CD14-positive monocyte (primary cell): Measurements from ENCODE around the gene RMI1. TPM values are rescaled to one million over a fixed set of nuclear protein-coding genes. Genes with fewer than 3 reads are reported as not detected.

Source experiments
- DNase-seq, 3 donors: peaks; one replicate each; pipeline ENCODE4 v3.0.0-alpha.2; 2011 to 2022
- H2AFZ ChIP-seq: 2 replicates; pipeline ENCODE4 v1.6.0; 2012; ENCODE audit warnings: mild to moderate bottlenecking, low read depth, low read length, inconsistent platforms; ENCODE audit not compliant: insufficient read depth, poor library complexity, severe bottlenecking
- H3K27ac ChIP-seq, 2 donors: 1 replicate in 1 of 2; 2 replicates in 1 of 2; pipeline ENCODE4 v1.5.1; 2012 to 2013; ENCODE audit warnings: low read length in 2 of 2, control low read depth in 1 of 2, inconsistent platforms in 1 of 2, low read depth in 1 of 2, mild to moderate bottlenecking in 1 of 2
- H3K27me3 ChIP-seq, 2 donors: one replicate each; pipeline versions ENCODE4 v1.6.0 to v1.6.1; 2011 to 2013; ENCODE audit warnings: low read length in 2 of 2; ENCODE audit not compliant: control insufficient read depth in 2 of 2, insufficient read depth in 2 of 2
- H3K36me3 ChIP-seq, 2 donors: replicated peaks in 1 of 2; 1 replicate in 1 of 2; 2 replicates in 1 of 2; pipeline versions ENCODE4 v1.5.1 to v1.6.1; 2012 to 2013; ENCODE audit warnings: low read length in 2 of 2, control low read depth in 1 of 2, inconsistent platforms in 1 of 2, mild to moderate bottlenecking in 1 of 2; ENCODE audit not compliant: insufficient read depth in 2 of 2, control insufficient read depth in 1 of 2
- H3K4me1 ChIP-seq, 2 donors: 1 replicate in 1 of 2; 2 replicates in 1 of 2; pipeline versions ENCODE4 v1.5.1 to v1.6.1; 2012 to 2013; ENCODE audit warnings: low read length in 2 of 2, control low read depth in 1 of 2, inconsistent platforms in 1 of 2, mild to moderate bottlenecking in 1 of 2, moderate library complexity in 1 of 2; ENCODE audit not compliant: insufficient read depth in 2 of 2, control insufficient read depth in 1 of 2
- H3K4me2 ChIP-seq: replicated peaks from 2 replicates; pipeline ENCODE3; 2012; ENCODE audit warnings: low read length, moderate library complexity, mild to moderate bottlenecking; ENCODE audit not compliant: poor library complexity, severe bottlenecking; ENCODE audit errors: extremely low read depth
- H3K4me3 ChIP-seq, 3 experiments: fragments of 200-600 bp in 1 of 3; sonication (generic) in 1 of 3; replicated peaks in 1 of 3; 1 replicate in 2 of 3; 2 replicates in 1 of 3; pipeline ENCODE4 v1.5.1; 2011 to 2013; ENCODE audit warnings: low read length in 3 of 3, mild to moderate bottlenecking in 3 of 3, control low read depth in 2 of 3, low read depth in 2 of 3, inconsistent platforms in 1 of 3, moderate library complexity in 1 of 3
- H3K79me2 ChIP-seq: 2 replicates; pipeline ENCODE4 v1.6.0; 2012; ENCODE audit warnings: mild to moderate bottlenecking, control low read depth, inconsistent platforms, low read length, moderate library complexity; ENCODE audit not compliant: insufficient read depth
- H3K9ac ChIP-seq: 2 replicates; pipeline ENCODE4 v1.6.0; 2017; ENCODE audit warnings: low read length, mild to moderate bottlenecking; ENCODE audit not compliant: insufficient read depth, poor library complexity, severe bottlenecking
- H3K9me3 ChIP-seq, 2 donors: replicated peaks in 1 of 2; 1 replicate in 1 of 2; 2 replicates in 1 of 2; pipeline versions ENCODE4 v1.5.1 to v1.6.1; 2012 to 2013; ENCODE audit warnings: low read length in 2 of 2, control low read depth in 1 of 2; ENCODE audit not compliant: control insufficient read depth in 1 of 2, insufficient read depth in 1 of 2
- H4K20me1 ChIP-seq: 2 replicates; pipeline ENCODE4 v1.6.0; 2012; ENCODE audit warnings: mild to moderate bottlenecking, low read length, control low read depth, moderate library complexity; ENCODE audit not compliant: insufficient read depth
- H3K27ac Mint-ChIP-seq, 7 donors: one replicate each; pipeline ENCODE4 v1.8.0; 2020; ENCODE audit warnings: mild to moderate bottlenecking in 7 of 7, mixed read lengths in 7 of 7, moderate library complexity in 6 of 7, inconsistent platforms in 2 of 7
- H3K27me3 Mint-ChIP-seq, 3 donors: one replicate each; pipeline ENCODE4 v1.8.0; 2021 to 2022; ENCODE audit warnings: low read depth in 3 of 3, mild to moderate bottlenecking in 3 of 3, mixed read lengths in 3 of 3, moderate library complexity in 3 of 3, inconsistent platforms in 1 of 3
- H3K36me3 Mint-ChIP-seq, 2 donors: one replicate each; pipeline ENCODE4 v1.8.0; 2020; ENCODE audit warnings: mixed read lengths in 2 of 2, inconsistent platforms in 1 of 2, mild to moderate bottlenecking in 1 of 2
- H3K4me1 Mint-ChIP-seq: one replicate; pipeline ENCODE4 v1.8.0; 2020; ENCODE audit warnings: mild to moderate bottlenecking, mixed read lengths
- H3K4me3 Mint-ChIP-seq, 2 donors: one replicate each; pipeline ENCODE4 v1.8.0; 2020; ENCODE audit warnings: mild to moderate bottlenecking in 2 of 2, mixed read lengths in 2 of 2, moderate library complexity in 1 of 2
- H3K9me3 Mint-ChIP-seq, 7 donors: one replicate each; pipeline ENCODE4 v1.8.0; 2020 to 2022; ENCODE audit warnings: mixed read lengths in 7 of 7, mild to moderate bottlenecking in 6 of 7, moderate library complexity in 6 of 7, inconsistent platforms in 2 of 7
- WGBS: methylation state at CpG from one replicate; pipeline ENCODE4 v1.1.5; 2013; ENCODE audit warnings: missing lambda C conversion rate; ENCODE audit not compliant: insufficient coverage; 5-methylcytosine and 5-hydroxymethylcytosine counted together
- intact Hi-C, 2 donors: fragments of 100-400 bp; cut with micrococcal nuclease; formaldehyde crosslinking; loops; one replicate each; pipeline versions ENCODE4 v1.15.0 to v1.15.1; 2023
- polyA plus RNA-seq, 3 donors: library from polyadenylated mRNA; depleted of rRNA in 1 of 3; unstranded in 2 of 3; stranded (reverse) in 1 of 3; fragments of 300-500 nt in 2 of 3; fragments of >200 nt in 1 of 3; fragmentation: Illumina TruSeq in 2 of 3; gene quantifications; 1 replicate in 2 of 3; 2 replicates in 1 of 3; pipeline ENCODE4 v1.2.3, GENCODE V29; 2012 to 2021
- small RNA-seq: library from RNA; depleted of rRNA; stranded (forward); fragments of <200 nt; gene quantifications from one replicate; pipeline ENCODE3, GENCODE V24; 2012; ENCODE audit warnings: low read depth; ENCODE audit not compliant: insufficient read length
- TF ChIP-seq, protein P1 (sequence below): fragments of 200-600 bp; IDR thresholded peaks from one replicate; pipeline ENCODE4 v1.8.0; 2022; ENCODE audit warnings: antibody characterized with exemption, mild to moderate bottlenecking

RMI1 gene
- polyA plus RNA-seq, 3 donors: 1.7 to 11.5 (median 5.3) TPM

DNA sequence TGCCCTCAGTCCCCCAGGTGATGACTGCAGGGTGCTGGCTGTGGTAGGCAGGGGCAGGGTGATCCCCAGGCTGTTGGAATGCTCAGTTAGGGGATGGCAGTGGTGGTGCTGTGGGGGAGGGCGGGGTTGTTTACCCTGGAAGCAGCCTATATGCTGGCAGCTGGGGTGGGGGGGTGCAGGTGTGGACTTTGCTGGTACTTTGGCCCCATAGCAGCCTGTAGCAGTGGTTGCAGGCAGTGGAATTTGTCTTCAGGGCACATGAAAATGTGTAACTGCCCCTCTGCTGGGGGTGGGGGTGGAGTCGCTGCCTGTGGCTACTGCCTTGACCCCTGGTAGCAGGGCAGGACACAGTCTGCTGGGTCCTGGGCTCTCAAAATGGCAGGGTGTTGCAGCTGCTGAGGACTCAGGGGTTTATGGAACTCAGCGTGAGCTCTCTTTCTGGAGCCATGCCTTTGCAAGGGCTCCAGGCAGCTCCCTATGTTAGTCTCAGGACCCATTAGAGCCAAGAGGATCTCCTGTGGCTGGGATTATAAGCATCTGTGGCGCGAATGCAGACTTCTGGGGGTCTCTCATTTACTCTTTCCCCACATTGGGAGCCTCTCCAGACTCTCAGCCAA, 65.0 kb downstream of the RMI1 start:
- Histone ChIP-seq H3K79me2 (no peaks in the 10 kb centered on the region), H2AFZ (no peak overlapping the region), H3K27ac (no peak overlapping the region), H3K9ac (no peak overlapping the region), H3K4me1 (no peaks in the 10 kb centered on the region), H3K9me3 (peaks cover 0 to 21% of the 10 kb centered on the region in 2 donors), H4K20me1 (no peaks in the 10 kb centered on the region), H3K4me2 (no peak overlapping the region), H3K36me3 (no peaks in the 10 kb centered on the region), H3K27me3 (no peaks in the 10 kb centered on the region), H3K4me3 (no peak overlapping the region)
- no peak for DNase-seq
- 88% methylated on average over 3 of the region's 5 CpGs for WGBS
- Mint-ChIP-seq H3K27me3 (peaks cover 2 to 6% (median 2%) of the 10 kb centered on the region in 3 donors), H3K4me1 (no peaks in the 10 kb centered on the region), H3K9me3 (peaks cover 18 to 43% (median 29%) of the 10 kb centered on the region in 7 donors), H3K4me3 (no peak overlapping the region), H3K27ac (no peak overlapping the region), H3K36me3 (no peaks in the 10 kb centered on the region)
- TF ChIP-seq, protein P1, sequence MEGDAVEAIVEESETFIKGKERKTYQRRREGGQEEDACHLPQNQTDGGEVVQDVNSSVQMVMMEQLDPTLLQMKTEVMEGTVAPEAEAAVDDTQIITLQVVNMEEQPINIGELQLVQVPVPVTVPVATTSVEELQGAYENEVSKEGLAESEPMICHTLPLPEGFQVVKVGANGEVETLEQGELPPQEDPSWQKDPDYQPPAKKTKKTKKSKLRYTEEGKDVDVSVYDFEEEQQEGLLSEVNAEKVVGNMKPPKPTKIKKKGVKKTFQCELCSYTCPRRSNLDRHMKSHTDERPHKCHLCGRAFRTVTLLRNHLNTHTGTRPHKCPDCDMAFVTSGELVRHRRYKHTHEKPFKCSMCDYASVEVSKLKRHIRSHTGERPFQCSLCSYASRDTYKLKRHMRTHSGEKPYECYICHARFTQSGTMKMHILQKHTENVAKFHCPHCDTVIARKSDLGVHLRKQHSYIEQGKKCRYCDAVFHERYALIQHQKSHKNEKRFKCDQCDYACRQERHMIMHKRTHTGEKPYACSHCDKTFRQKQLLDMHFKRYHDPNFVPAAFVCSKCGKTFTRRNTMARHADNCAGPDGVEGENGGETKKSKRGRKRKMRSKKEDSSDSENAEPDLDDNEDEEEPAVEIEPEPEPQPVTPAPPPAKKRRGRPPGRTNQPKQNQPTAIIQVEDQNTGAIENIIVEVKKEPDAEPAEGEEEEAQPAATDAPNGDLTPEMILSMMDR: no peak
- intact Hi-C loops: no loop called here

Small RNAs within 50 kb of the gene (small RNA-seq; reads per million reads assigned to genes)
- gene RF00019: not detected

Other genes starting within 250 kb of the RMI1 start
- gene GKAP1, start 163.0 kb upstream of the RMI1 start, polyA plus RNA-seq: 1 to 10 TPM in 2 of 3 donors, under 1 TPM in 1; 0.71 to 1.5 (median 1.4) TPM
- gene KIF27, start 59.4 kb upstream of the RMI1 start, polyA plus RNA-seq: 1 to 10 TPM in 2 of 3 donors, under 1 TPM in 1; 0.58 to 1.3 (median 1.1) TPM
- 100 to 1,000 TPM; 307 to 743 (median 645) TPM for gene HNRNPK, start 590 bp upstream of the RMI1 start, polyA plus RNA-seq